Endothelial cell of umbilical vein (primary cell): Measurements from ENCODE around the gene TSEN54. TPM values are rescaled to one million over a fixed set of nuclear protein-coding genes. Genes with fewer than 3 reads are reported as not detected.

Experiments
- BruUV-seq: library from RNA; stranded (reverse); fragments of 400-500 nt; replicated peaks from 2 replicates; lab custom pipeline; 2021; lab: Mats Ljungman, UMichigan
- CTCF ChIA-PET: fragments of 300-600, 350-600 bp; sonication (Branson Sonifier 250); formaldehyde crosslinking; loops from one replicate; lab custom pipeline; 2021; ENCODE audit warnings: antibody characterized with exemption, inconsistent platforms; lab: Charles Lee
- POLR2A ChIA-PET: fragments of 300-600, 350-600 bp; sonication (Branson Sonifier 250); formaldehyde crosslinking; loops from one replicate; lab custom pipeline; 2021; ENCODE audit warnings: antibody characterized with exemption, inconsistent platforms; lab: Charles Lee
- DNase-seq: peaks from one replicate; pipeline ENCODE4 v3.0.0-alpha.2; 2011; ENCODE audit warnings: low read depth, low spot score
- FAIRE-seq: peaks from 2 replicates; lab custom pipeline; 2011; peaks lifted over from hg19 to GRCh38; lab: Jason Lieb, UNC
- H2AFZ ChIP-seq: 2 replicates; pipeline ENCODE4 v1.6.0; 2012; ENCODE audit warnings: low read depth, low read length, control low read depth, inconsistent platforms
- H3K27ac ChIP-seq: 2 replicates; pipeline ENCODE4 v1.5.1; 2011; ENCODE audit warnings: low read depth, mild to moderate bottlenecking, control low read depth, low read length, moderate library complexity; ENCODE audit not compliant: insufficient read depth
- H3K27me3 ChIP-seq, 2 experiments: 2 replicates each; pipeline versions ENCODE4 v1.6.0 to v1.6.1; 2011; ENCODE audit warnings: low read length in 2 of 2, mixed read lengths in 1 of 2; ENCODE audit not compliant: control insufficient read depth in 2 of 2, insufficient read depth in 2 of 2
- H3K36me3 ChIP-seq, 2 experiments: 2 replicates in 1 of 2; 3 replicates in 1 of 2; pipeline ENCODE4 v1.5.1; 2011; ENCODE audit warnings: low read length in 2 of 2, mild to moderate bottlenecking in 1 of 2, moderate library complexity in 1 of 2; ENCODE audit not compliant: control insufficient read depth in 2 of 2, insufficient read depth in 2 of 2; ENCODE audit errors: extremely low read depth in 1 of 2
- H3K4me1 ChIP-seq: 3 replicates; pipeline ENCODE4 v1.5.1; 2011; ENCODE audit warnings: mild to moderate bottlenecking, low read length; ENCODE audit not compliant: control insufficient read depth, insufficient read depth; ENCODE audit errors: extremely low read depth
- H3K4me2 ChIP-seq: 2 replicates; pipeline ENCODE4 v1.6.1; 2011; ENCODE audit warnings: low read length, control low read depth, mixed read lengths; ENCODE audit not compliant: insufficient read depth
- H3K4me3 ChIP-seq, 3 experiments: fragments of 200-600 bp in 1 of 3; sonication (generic), shearing (Covaris generic) in 1 of 3; replicated peaks in 1 of 3; 2 replicates each; pipeline ENCODE4 v1.5.1; 2011 to 2016; ENCODE audit warnings: control low read depth in 3 of 3, low read length in 3 of 3, mild to moderate bottlenecking in 2 of 3, inconsistent platforms in 1 of 3, low read depth in 1 of 3, moderate library complexity in 1 of 3; ENCODE audit not compliant: insufficient read depth in 1 of 3
- H3K79me2 ChIP-seq: 2 replicates; pipeline ENCODE4 v1.6.0; 2012; ENCODE audit warnings: low read length, inconsistent platforms; ENCODE audit not compliant: control insufficient read depth, insufficient read depth
- H3K9ac ChIP-seq: replicated peaks from 2 replicates; pipeline ENCODE3; 2011; ENCODE audit warnings: low read length, control low read depth; ENCODE audit not compliant: insufficient read depth; ENCODE audit errors: extremely low read depth
- H3K9me1 ChIP-seq: replicated peaks from 3 replicates; pipeline ENCODE4 v1.6.0; 2011; ENCODE audit warnings: mild to moderate bottlenecking, low read length; ENCODE audit not compliant: control insufficient read depth, insufficient read depth; ENCODE audit errors: extremely low read depth
- H3K9me3 ChIP-seq: replicated peaks from 2 replicates; pipeline ENCODE4 v1.5.1; 2012; ENCODE audit warnings: low read length, inconsistent platforms; ENCODE audit not compliant: control insufficient read depth, insufficient read depth
- H4K20me1 ChIP-seq: replicated peaks from 2 replicates; pipeline ENCODE3; 2011; ENCODE audit warnings: mild to moderate bottlenecking, low read length; ENCODE audit not compliant: control insufficient read depth, insufficient read depth; ENCODE audit errors: extremely low read depth
- CTCF ChIP-seq, 2 donors: IDR thresholded peaks; 1 replicate in 1 of 2; 2 replicates in 1 of 2; pipeline ENCODE4 v1.5.1; 2011; ENCODE audit warnings: low read length in 2 of 2, mild to moderate bottlenecking in 2 of 2, moderate library complexity in 2 of 2, control low read depth in 1 of 2, inconsistent platforms in 1 of 2, low read depth in 1 of 2; ENCODE audit not compliant: insufficient read depth in 1 of 2; ENCODE audit errors: extremely low read depth in 1 of 2
- EZH2 ChIP-seq: IDR thresholded peaks from 2 replicates; pipeline ENCODE4 v1.6.1; 2012; ENCODE audit warnings: borderline replicate concordance, low read depth, mild to moderate bottlenecking, moderate library complexity, low read length, inconsistent platforms; ENCODE audit not compliant: severe bottlenecking
- FOS ChIP-seq: IDR thresholded peaks from 2 replicates; pipeline ENCODE4 v1.6.1; 2011; ENCODE audit warnings: mild to moderate bottlenecking, low read length, moderate library complexity, borderline replicate concordance; ENCODE audit not compliant: insufficient read depth
- GATA2 ChIP-seq: IDR thresholded peaks from 2 replicates; pipeline ENCODE4 v1.7.0; 2011; ENCODE audit warnings: low read depth, mild to moderate bottlenecking, moderate library complexity, mixed read lengths, low read length; ENCODE audit not compliant: insufficient read length, insufficient read depth
- JUN ChIP-seq: IDR thresholded peaks from 2 replicates; pipeline ENCODE4 v1.6.1; 2011; ENCODE audit warnings: borderline replicate concordance, low read depth; ENCODE audit not compliant: insufficient read length, insufficient read depth
- MAX ChIP-seq: IDR thresholded peaks from 2 replicates; pipeline ENCODE4 v1.6.1; 2011; ENCODE audit not compliant: insufficient read depth, insufficient read length
- MYC ChIP-seq: IDR thresholded peaks from one replicate; pipeline ENCODE4 v1.6.1; 2011; ENCODE audit warnings: mild to moderate bottlenecking, low read depth, low read length
- POLR2A ChIP-seq: IDR thresholded peaks from 2 replicates; pipeline ENCODE4 v1.6.1; 2012; ENCODE audit warnings: low read depth, mild to moderate bottlenecking, control low read depth, low read length
- POLR2AphosphoS5 ChIP-seq: IDR thresholded peaks from 2 replicates; pipeline ENCODE4 v1.6.1; 2012; ENCODE audit warnings: low read depth, mild to moderate bottlenecking, control low read depth, low read length, moderate library complexity; ENCODE audit not compliant: insufficient read depth
- dilution Hi-C: fragments of 300-500 bp; cut with MboI; formaldehyde crosslinking; loops from one replicate; pipeline ENCODE4 v1.15.0; 2019; ENCODE audit warnings: low sequenced_read_pairs; ENCODE audit not compliant: extremely low pct_ligation_motif_present
- intact Hi-C: fragments of 100-400 bp; cut with micrococcal nuclease; formaldehyde crosslinking; loops from one replicate; pipeline ENCODE4 v1.10.0; 2022
- polyA plus RNA-seq, 4 experiments: library from polyadenylated mRNA; depleted of rRNA in 3 of 4; stranded (reverse) in 3 of 4; unstranded in 1 of 4; fragments of >200 nt; gene quantifications; 2 replicates each; pipeline versions ENCODE4 v1.2.1 to v1.2.3, GENCODE V29; 2011 to 2012; ENCODE audit warnings: missing spikeins in 1 of 4
- total RNA-seq: library from RNA; stranded (reverse); gene quantifications from 2 replicates; pipeline ENCODE4 v1.2.3, GENCODE V29; 2021

TSEN54 gene
- total and polyA plus RNA-seq, 2 donors (not counting 3 experiments of a cell fraction or from before 2014, with no cell fraction given): 22.3 to 26.3 TPM

- Histone ChIP-seq H3K9ac (no peak overlapping the region), H3K4me1 (no peaks in the 10 kb centered on the region), H3K9me3 (no peaks in the 10 kb centered on the region), H3K27me3 (no peaks in the 10 kb centered on the region), H3K79me2 (no peaks in the 10 kb centered on the region), H3K4me2 (no peak overlapping the region), H3K4me3 (no peak overlapping the region), H3K36me3 (no peaks in the 10 kb centered on the region), H3K27ac (no peak overlapping the region), H2AFZ (no peak overlapping the region), H3K9me1 (no peaks in the 10 kb centered on the region), H4K20me1 (no peaks in the 10 kb centered on the region)
- intact Hi-C loops: no loop called here
- ChIA-PET CTCF (no interaction called here), POLR2A (no interaction called here)
- dilution Hi-C loops: no loop called here
- DNase-seq (no peak), FAIRE-seq (no peak)
- BruUV-seq: no TSS peak
- no peak for TF ChIP-seq POLR2AphosphoS5
- no peak for TF ChIP-seq MYC
- no peak for TF ChIP-seq GATA2
- TF ChIP-seq JUN: no peak
- no peak for TF ChIP-seq CTCF (IDR thresholded peaks at IDR 0.05; ENCODE audit: extremely low read depth in 1 of 2, insufficient read depth in 1 of 2, low read depth in 1 of 2, low read length in 2 of 2)
- TF ChIP-seq MAX: no peak
- TF ChIP-seq EZH2: no peak
- TF ChIP-seq POLR2A: no peak
- TF ChIP-seq FOS: no peak
These were observed 20.0 kb downstream of the TSEN54 start for GRCh38 chr17:75536366-75536765.
